Parathyroid adenoma (tissue), 2 donors: ENCODE data around the gene ALG11.

Experiments used
- H2AFZ ChIP-seq: fragments of 300-600 bp; sonication (generic); one replicate; pipeline ENCODE4 v1.7.0; 2017; ENCODE audit warnings: antibody characterized with exemption, mild to moderate bottlenecking
- H3K27ac ChIP-seq: fragments of 300-600 bp; sonication (generic); one replicate; pipeline ENCODE4 v1.7.0; 2017
- H3K27me3 ChIP-seq: fragments of 300-600 bp; sonication (generic); one replicate; pipeline ENCODE4 v1.7.0; 2017; ENCODE audit warnings: low read length; ENCODE audit not compliant: control insufficient read depth, insufficient read depth
- H3K36me3 ChIP-seq: fragments of 300-600 bp; sonication (generic); one replicate; pipeline ENCODE4 v1.7.0; 2017; ENCODE audit warnings: low read length; ENCODE audit not compliant: control insufficient read depth, insufficient read depth
- H3K4me1 ChIP-seq: fragments of 300-600 bp; sonication (generic); one replicate; pipeline ENCODE4 v1.7.0; 2017; ENCODE audit warnings: control low read depth
- H3K4me2 ChIP-seq: fragments of 300-600 bp; sonication (generic); one replicate; pipeline ENCODE4 v1.7.0; 2017; ENCODE audit warnings: low read length
- H3K4me3 ChIP-seq: fragments of 300-600 bp; sonication (generic); one replicate; pipeline ENCODE4 v1.7.0; 2017; ENCODE audit warnings: low read depth, low read length
- H3K79me2 ChIP-seq: fragments of 300-600 bp; sonication (generic); one replicate; pipeline ENCODE4 v1.7.0; 2017; ENCODE audit warnings: control low read depth
- H3K9ac ChIP-seq: fragments of 300-600 bp; sonication (generic); one replicate; pipeline ENCODE4 v1.7.0; 2017; ENCODE audit warnings: mild to moderate bottlenecking
- H3K9me3 ChIP-seq: fragments of 300-600 bp; sonication (generic); one replicate; pipeline ENCODE4 v1.7.0; 2017; ENCODE audit warnings: low read length; ENCODE audit not compliant: control insufficient read depth
- TF ChIP-seq, protein P1 (sequence below): fragments of 300-600 bp; sonication (generic); IDR thresholded peaks from one replicate; pipeline ENCODE4 v1.7.0; 2017; ENCODE audit warnings: antibody characterized with exemption, mild to moderate bottlenecking
- donor health status: primary hyperparathyroidism.

The ALG11 gene, protein sequence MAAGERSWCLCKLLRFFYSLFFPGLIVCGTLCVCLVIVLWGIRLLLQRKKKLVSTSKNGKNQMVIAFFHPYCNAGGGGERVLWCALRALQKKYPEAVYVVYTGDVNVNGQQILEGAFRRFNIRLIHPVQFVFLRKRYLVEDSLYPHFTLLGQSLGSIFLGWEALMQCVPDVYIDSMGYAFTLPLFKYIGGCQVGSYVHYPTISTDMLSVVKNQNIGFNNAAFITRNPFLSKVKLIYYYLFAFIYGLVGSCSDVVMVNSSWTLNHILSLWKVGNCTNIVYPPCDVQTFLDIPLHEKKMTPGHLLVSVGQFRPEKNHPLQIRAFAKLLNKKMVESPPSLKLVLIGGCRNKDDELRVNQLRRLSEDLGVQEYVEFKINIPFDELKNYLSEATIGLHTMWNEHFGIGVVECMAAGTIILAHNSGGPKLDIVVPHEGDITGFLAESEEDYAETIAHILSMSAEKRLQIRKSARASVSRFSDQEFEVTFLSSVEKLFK

DNA sequence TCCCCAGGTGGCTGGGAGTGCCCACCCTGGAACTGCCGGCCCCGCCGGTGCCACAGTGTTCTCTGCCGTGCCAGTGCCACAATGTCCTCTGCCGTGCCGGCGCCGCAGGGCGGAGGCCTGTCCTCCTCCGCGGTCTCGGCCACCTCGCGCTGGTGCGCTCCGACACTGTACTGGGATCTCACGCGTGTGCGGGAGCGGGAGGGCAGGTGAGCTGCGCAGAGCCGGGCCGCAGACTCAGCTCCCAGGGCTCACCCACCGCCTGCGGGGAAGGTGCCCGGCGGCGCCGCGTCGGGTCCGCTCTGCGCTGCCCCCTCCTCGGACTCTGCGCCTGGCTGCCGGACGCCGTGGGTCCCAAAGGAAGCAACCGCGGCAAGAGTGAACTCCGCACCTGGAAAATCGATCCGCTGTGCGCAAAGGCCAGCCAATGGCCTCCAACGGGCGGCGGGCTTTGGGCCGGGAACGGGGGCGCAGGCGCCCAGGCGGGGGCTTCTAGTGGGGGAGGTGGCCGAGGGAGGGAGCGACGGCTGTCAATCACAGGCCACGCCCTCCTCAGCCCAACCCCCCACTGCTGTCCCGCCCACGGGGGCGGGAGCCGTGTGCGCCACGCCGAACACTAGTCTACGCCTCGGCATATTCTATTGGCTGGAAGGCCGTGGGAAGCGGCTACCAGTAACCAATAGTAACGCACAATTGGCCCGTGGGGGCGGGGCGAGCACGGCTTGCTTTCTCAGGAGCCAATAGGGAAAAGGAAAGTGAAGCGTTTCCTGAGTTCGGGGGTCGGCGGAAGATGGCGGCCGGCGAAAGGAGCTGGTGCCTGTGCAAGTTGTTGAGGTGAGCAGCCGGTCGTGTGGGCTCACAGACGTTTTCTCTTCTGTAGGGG is at the start of gene ALG11:
Gene ALG11, plus strand, starts transcription at position 767 of the 880 bp plus-strand sequence. Its CDS starts 21 bp downstream, at position 788.
- H3K27ac ChIP-seq: peak within 1 kb of the TSS; percentile 74
- no peaks in the 10 kb centered on the region for H3K27me3 ChIP-seq
- TF ChIP-seq, protein P1, sequence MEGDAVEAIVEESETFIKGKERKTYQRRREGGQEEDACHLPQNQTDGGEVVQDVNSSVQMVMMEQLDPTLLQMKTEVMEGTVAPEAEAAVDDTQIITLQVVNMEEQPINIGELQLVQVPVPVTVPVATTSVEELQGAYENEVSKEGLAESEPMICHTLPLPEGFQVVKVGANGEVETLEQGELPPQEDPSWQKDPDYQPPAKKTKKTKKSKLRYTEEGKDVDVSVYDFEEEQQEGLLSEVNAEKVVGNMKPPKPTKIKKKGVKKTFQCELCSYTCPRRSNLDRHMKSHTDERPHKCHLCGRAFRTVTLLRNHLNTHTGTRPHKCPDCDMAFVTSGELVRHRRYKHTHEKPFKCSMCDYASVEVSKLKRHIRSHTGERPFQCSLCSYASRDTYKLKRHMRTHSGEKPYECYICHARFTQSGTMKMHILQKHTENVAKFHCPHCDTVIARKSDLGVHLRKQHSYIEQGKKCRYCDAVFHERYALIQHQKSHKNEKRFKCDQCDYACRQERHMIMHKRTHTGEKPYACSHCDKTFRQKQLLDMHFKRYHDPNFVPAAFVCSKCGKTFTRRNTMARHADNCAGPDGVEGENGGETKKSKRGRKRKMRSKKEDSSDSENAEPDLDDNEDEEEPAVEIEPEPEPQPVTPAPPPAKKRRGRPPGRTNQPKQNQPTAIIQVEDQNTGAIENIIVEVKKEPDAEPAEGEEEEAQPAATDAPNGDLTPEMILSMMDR: no peak

DNA sequence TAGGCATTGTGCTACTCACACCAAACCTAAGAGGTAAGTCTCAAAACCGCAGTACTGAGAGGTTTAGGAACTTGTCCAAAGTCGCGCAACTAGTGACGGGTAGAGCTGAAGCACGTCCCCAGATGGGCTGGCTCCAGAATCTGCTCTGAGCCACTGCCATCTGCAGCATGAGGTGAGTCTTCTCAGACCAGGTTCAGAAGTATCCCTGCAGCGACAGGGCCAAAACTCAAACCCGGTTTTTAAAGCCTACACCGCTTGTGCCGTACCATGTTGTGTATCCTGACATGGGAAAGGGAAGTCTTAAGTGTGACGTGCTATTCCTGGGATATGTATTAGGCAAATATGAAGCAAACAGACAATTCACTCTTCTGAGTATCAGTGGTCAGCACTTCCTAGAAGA is 46.0 kb upstream of the ALG11 start:
- H3K4me1 ChIP-seq: no peaks in the 10 kb centered on the region
- H3K4me2 ChIP-seq: no peak overlapping the region
- no peaks in the 10 kb centered on the region for H3K79me2 ChIP-seq
- no peak overlapping the region for H3K27ac ChIP-seq
- no peaks in the 10 kb centered on the region for H3K36me3 ChIP-seq
- no peak overlapping the region for H3K4me3 ChIP-seq
- H3K27me3 ChIP-seq: no peaks in the 10 kb centered on the region
- TF ChIP-seq, protein P1: no peak
- no peak overlapping the region for H2AFZ ChIP-seq
- H3K9ac ChIP-seq: no peak overlapping the region
- no peaks in the 10 kb centered on the region for H3K9me3 ChIP-seq

More for the DNA sequence above, at the start of gene ALG11:
- no peaks in the 10 kb centered on the region for H3K9me3 ChIP-seq
- peak within 1 kb of the TSS; percentile 89 for H3K4me3 ChIP-seq
- H3K79me2 ChIP-seq: peaks cover 4% of the 10 kb centered on the region
- no peaks in the 10 kb centered on the region for H3K4me1 ChIP-seq
- H3K9ac ChIP-seq: no peak within 1 kb of the TSS
- H3K36me3 ChIP-seq: no peaks in the 10 kb centered on the region
- peak within 1 kb of the TSS; percentile 81 for H3K4me2 ChIP-seq
- H2AFZ ChIP-seq: peak within 1 kb of the TSS; percentile 89

DNA sequence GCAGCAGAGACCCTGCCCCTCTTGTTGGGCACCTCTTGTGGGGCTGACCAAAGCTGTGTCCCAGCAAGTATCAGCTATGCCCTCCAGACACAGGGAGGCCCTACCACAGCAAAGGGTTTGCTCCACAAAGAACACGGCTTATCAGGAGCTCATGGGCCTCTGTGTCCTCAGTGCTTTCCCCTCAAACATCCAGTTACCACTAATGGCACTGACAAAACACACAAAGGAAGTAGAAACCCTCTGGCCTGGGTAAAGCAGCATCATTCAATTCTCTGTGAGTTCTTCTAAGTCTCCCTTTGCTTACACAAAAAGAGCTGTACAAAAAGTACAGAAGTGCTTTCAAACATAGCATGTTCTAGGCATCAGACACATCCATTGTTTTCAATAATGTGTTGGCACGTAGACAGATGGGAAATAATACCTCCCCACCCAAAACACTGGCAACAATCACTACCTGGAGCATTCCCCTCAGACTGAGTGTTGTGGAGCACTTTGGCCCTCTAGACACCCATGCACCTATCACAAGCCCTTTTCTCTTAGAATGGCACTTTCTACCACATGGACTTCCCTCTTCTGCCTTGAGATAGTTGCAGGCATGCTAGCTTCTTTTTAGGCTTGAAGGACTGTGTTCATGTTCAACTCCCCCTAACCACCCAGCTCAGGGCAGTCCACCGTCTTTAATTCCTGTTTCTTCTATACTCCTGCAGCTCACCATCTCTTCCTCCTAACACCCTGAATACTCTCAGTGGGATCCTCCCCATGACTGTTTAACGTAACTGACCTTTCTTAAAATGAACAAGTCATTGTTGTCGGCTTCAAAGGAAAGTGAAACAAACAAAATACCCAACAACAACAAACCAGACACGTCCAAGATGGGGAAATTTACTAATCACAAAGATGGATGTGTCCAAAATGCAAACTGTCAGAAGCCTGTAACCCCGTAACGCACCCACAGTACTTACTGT is 44.4 kb upstream of the ALG11 start:
- H3K27ac ChIP-seq: peak overlapping the region; percentile 29
- no peaks in the 10 kb centered on the region for H3K36me3 ChIP-seq
- no peaks in the 10 kb centered on the region for H3K79me2 ChIP-seq
- H3K9ac ChIP-seq: no peak overlapping the region
- H3K4me3 ChIP-seq: no peak overlapping the region
- no peaks in the 10 kb centered on the region for H3K27me3 ChIP-seq
- TF ChIP-seq, protein P1: no peak
- H3K9me3 ChIP-seq: no peaks in the 10 kb centered on the region
- H3K4me2 ChIP-seq: no peak overlapping the region
- no peak overlapping the region for H2AFZ ChIP-seq
- no peaks in the 10 kb centered on the region for H3K4me1 ChIP-seq

DNA sequence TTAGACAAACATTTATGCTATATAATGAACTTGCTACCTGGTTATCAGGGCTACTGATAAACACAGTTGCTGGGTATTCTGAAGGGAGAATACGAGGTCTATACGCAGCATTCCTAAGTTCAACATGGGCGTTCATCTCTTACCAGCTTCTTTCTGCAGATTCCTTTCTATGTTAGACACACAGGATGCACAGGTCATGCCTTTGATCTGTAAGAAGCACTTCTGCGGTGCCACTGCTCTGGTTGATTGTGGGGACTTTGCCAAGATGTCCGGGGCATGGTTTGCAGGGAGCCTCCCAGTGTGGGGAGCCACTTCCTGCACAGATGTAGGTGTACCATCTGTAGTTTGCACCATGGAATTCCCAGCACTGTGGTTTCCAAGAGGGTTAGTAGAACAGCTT is 41.8 kb upstream of the ALG11 start:
- no peak overlapping the region for H3K4me3 ChIP-seq
- H3K27ac ChIP-seq: no peak overlapping the region
- H3K9me3 ChIP-seq: no peaks in the 10 kb centered on the region
- peaks cover 3% of the 10 kb centered on the region for H3K4me1 ChIP-seq
- H2AFZ ChIP-seq: no peak overlapping the region
- H3K27me3 ChIP-seq: no peaks in the 10 kb centered on the region
- H3K9ac ChIP-seq: no peak overlapping the region
- no peak overlapping the region for H3K4me2 ChIP-seq
- no peaks in the 10 kb centered on the region for H3K79me2 ChIP-seq
- H3K36me3 ChIP-seq: no peaks in the 10 kb centered on the region
- TF ChIP-seq, protein P1: no peak
